ENCODE results near the gene TMEM165.

DNA sequence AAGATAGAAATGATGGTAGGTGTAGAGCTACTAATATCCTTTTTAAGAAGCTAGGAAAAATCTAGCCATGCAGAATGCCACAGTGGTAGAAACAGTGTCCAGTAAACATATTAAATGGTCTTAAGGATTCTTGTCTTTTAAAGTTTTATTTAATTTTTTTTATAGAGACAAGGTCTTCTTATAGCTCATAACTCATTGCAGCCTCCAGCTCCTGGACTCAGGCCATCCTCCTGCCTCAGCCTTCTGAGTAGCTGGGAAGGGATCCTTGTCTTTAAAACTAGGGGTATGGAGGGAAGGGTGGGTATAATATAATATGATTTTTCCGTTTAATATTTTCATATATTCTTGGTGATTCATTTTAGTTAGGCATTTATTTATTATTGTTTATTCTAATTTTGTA lies 3.8 kb downstream of the TMEM165 start:
- TF ChIP-seq POLR2AphosphoS5 (IDR thresholded peaks at IDR 0.05) (no peak), POLR2A (IDR thresholded peaks at IDR 0.05) (no peak)
- TF ChIP-seq, protein P1, sequence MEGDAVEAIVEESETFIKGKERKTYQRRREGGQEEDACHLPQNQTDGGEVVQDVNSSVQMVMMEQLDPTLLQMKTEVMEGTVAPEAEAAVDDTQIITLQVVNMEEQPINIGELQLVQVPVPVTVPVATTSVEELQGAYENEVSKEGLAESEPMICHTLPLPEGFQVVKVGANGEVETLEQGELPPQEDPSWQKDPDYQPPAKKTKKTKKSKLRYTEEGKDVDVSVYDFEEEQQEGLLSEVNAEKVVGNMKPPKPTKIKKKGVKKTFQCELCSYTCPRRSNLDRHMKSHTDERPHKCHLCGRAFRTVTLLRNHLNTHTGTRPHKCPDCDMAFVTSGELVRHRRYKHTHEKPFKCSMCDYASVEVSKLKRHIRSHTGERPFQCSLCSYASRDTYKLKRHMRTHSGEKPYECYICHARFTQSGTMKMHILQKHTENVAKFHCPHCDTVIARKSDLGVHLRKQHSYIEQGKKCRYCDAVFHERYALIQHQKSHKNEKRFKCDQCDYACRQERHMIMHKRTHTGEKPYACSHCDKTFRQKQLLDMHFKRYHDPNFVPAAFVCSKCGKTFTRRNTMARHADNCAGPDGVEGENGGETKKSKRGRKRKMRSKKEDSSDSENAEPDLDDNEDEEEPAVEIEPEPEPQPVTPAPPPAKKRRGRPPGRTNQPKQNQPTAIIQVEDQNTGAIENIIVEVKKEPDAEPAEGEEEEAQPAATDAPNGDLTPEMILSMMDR (IDR thresholded peaks at IDR 0.05), result no peak

Measured in transverse colon (tissue), 4 donors.